CD8-positive, alpha-beta memory T cell (primary cell): ENCODE data around the gene RARA. TPM values are rescaled to one million over a fixed set of nuclear protein-coding genes. Genes with fewer than 3 reads are reported as not detected.
A peak's percentile ranks its signal among the peaks of the same experiment; 100 is the strongest.
"Not testable (repeated sequence)": the region's sequence is repeated elsewhere in the genome, so short reads cannot be mapped to it uniquely, and the experiment has no call there.

Source experiments
- CTCF ChIA-PET: fragments of 350-600 bp; sonication (Branson Sonifier 250); formaldehyde crosslinking; loops from one replicate; lab custom pipeline; 2021; ENCODE audit warnings: antibody characterized with exemption; lab: Charles Lee
- POLR2A ChIA-PET: fragments of 350-600 bp; sonication (Branson Sonifier 250); formaldehyde crosslinking; loops from one replicate; lab custom pipeline; 2021; ENCODE audit warnings: antibody characterized with exemption; lab: Charles Lee
- DNase-seq, 5 donors: peaks; one replicate each; pipeline versions ENCODE4 v3.0.0 to v3.0.0-alpha.2; 2020 to 2022; ENCODE audit warnings: mixed read lengths in 1 of 5
- H3K27ac ChIP-seq: one replicate; pipeline ENCODE4 v1.7.0; 2013; ENCODE audit warnings: low read depth, mild to moderate bottlenecking, low read length, moderate library complexity
- H3K27me3 ChIP-seq: 2 replicates; pipeline ENCODE4 v1.7.0; 2013; ENCODE audit warnings: low read length, mild to moderate bottlenecking; ENCODE audit not compliant: insufficient read depth, poor library complexity, severe bottlenecking
- H3K36me3 ChIP-seq: 2 replicates; pipeline ENCODE4 v1.7.0; 2013; ENCODE audit warnings: mild to moderate bottlenecking, low read length, moderate library complexity; ENCODE audit not compliant: insufficient read depth
- H3K4me1 ChIP-seq: 2 replicates; pipeline ENCODE4 v1.7.0; 2013; ENCODE audit warnings: mild to moderate bottlenecking, low read length, moderate library complexity; ENCODE audit not compliant: insufficient read depth
- H3K4me3 ChIP-seq: 2 replicates; pipeline ENCODE4 v1.7.0; 2013; ENCODE audit warnings: mild to moderate bottlenecking, low read length
- H3K9me3 ChIP-seq: 2 replicates; pipeline ENCODE4 v1.7.0; 2013; ENCODE audit warnings: mild to moderate bottlenecking, low read length
- H3K27ac Mint-ChIP-seq, 8 donors: one replicate each; pipeline ENCODE4 v1.8.0; 2020 to 2021; ENCODE audit warnings: mixed read lengths in 8 of 8, mild to moderate bottlenecking in 6 of 8, inconsistent platforms in 3 of 8, moderate library complexity in 3 of 8
- H3K27me3 Mint-ChIP-seq, 2 donors: one replicate each; pipeline ENCODE4 v1.8.0; 2020 to 2021; ENCODE audit warnings: mixed read lengths in 2 of 2, mild to moderate bottlenecking in 1 of 2, moderate library complexity in 1 of 2
- H3K36me3 Mint-ChIP-seq, 3 donors: one replicate each; pipeline ENCODE4 v1.8.0; 2020 to 2021; ENCODE audit warnings: mixed read lengths in 3 of 3, inconsistent platforms in 1 of 3, mild to moderate bottlenecking in 1 of 3
- H3K4me1 Mint-ChIP-seq, 3 donors: one replicate each; pipeline ENCODE4 v1.8.0; 2020 to 2021; ENCODE audit warnings: mixed read lengths in 3 of 3, inconsistent platforms in 1 of 3, mild to moderate bottlenecking in 1 of 3
- H3K4me3 Mint-ChIP-seq, 7 donors: one replicate each; pipeline ENCODE4 v1.8.0; 2020 to 2021; ENCODE audit warnings: mixed read lengths in 7 of 7, mild to moderate bottlenecking in 6 of 7, moderate library complexity in 4 of 7, inconsistent platforms in 2 of 7
- H3K9me3 Mint-ChIP-seq, 5 donors: one replicate each; pipeline ENCODE4 v1.8.0; 2020 to 2022; ENCODE audit warnings: mixed read lengths in 5 of 5, mild to moderate bottlenecking in 3 of 5, moderate library complexity in 2 of 5, inconsistent platforms in 1 of 5
- polyA plus RNA-seq: library from polyadenylated mRNA; unstranded; fragments of 300-500 nt; fragmentation: Illumina TruSeq; gene quantifications from one replicate; pipeline ENCODE4 v1.2.3, GENCODE V29; 2021
- total RNA-seq, 2 experiments: library from RNA; stranded (reverse); gene quantifications; one replicate each; pipeline ENCODE4 v1.2.3, GENCODE V29; 2021

The RARA gene
- total and polyA plus RNA-seq, 3 experiments from 2014 or later, result 14.0 to 37.8 (median 37.4) TPM

DNA sequence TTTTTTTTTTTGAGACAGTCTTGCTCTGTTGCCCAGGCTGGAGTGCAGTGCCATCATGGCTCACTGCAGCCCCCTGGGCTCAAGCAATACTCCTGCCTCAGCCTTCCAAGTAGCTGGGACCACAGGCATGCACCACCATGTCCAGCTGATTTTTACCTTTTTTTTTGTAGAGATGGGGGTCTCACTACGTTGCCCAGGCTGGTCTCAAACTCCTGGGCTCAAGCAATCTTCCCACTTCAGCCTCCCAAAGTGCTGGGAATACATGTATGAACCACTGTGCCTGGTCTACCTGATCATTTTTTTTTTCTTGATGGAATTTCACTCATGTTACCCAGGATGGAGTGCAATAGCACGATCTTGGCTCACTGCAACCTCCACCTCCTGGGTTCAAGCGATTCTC, 77.6 kb downstream of the RARA start:
- H3K4me1 Mint-ChIP-seq, H3K36me3 ChIP-seq, H3K4me3 Mint-ChIP-seq, H3K9me3 ChIP-seq, H3K27me3 ChIP-seq, H3K4me3 ChIP-seq, H3K27ac Mint-ChIP-seq, H3K4me1 ChIP-seq, H3K9me3 Mint-ChIP-seq, H3K36me3 Mint-ChIP-seq, DNase-seq, H3K27ac ChIP-seq, CTCF ChIA-PET, POLR2A ChIA-PET, H3K27me3 Mint-ChIP-seq: not testable (repeated sequence)

DNA sequence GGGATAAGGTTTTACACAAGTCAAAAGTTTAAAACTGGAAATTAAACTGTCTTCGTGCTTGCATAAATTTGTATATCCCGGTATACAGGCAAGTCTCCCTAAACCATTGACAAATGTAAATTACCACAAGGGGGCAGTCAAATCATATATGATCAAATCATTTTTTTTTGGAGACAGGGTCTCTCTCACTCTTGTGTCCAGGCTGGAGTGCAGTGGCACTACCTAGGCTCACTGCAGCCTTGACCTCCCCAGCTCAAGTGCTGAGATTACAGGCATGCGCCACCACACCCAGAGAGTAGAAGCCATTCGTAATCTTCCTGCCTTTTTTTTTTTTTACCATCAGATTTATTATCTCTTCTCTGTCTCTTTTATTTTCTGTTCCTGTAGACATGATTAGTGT, 90.2 kb downstream of the RARA start:
- Mint-ChIP-seq H3K9me3 (no peaks in the 10 kb centered on the region), H3K4me3 (no peak overlapping the region), H3K4me1 (peaks cover 5 to 34% (median 26%) of the 10 kb centered on the region in 3 donors), H3K27me3 (no peaks in the 10 kb centered on the region), H3K27ac (peak overlapping the region in 4 of 8 donors; percentile 61 to 82 (median 78)), H3K36me3 (no peaks in the 10 kb centered on the region)
- Histone ChIP-seq H3K36me3 (no peaks in the 10 kb centered on the region), H3K9me3 (no peaks in the 10 kb centered on the region), H3K4me1 (peaks cover 11% of the 10 kb centered on the region), H3K27me3 (no peaks in the 10 kb centered on the region), H3K27ac (no peak overlapping the region), H3K4me3 (no peak overlapping the region)
- ChIA-PET CTCF (interaction anchor here (0.7 to 6.4 kb wide), 7 partner anchors 10 to 161 kb away, joined by 3 to 49 read pairs (median 5); no protein-coding TSS in a partner anchor), POLR2A (interaction anchor here (0.7 kb wide), 2 partner anchors 18 to 54 kb away, joined by 4 read pairs; partner anchors contain the start of gene TOP2A)
- DNase-seq, result peak in 2 of 5 donors; percentile 26 to 58

DNA sequence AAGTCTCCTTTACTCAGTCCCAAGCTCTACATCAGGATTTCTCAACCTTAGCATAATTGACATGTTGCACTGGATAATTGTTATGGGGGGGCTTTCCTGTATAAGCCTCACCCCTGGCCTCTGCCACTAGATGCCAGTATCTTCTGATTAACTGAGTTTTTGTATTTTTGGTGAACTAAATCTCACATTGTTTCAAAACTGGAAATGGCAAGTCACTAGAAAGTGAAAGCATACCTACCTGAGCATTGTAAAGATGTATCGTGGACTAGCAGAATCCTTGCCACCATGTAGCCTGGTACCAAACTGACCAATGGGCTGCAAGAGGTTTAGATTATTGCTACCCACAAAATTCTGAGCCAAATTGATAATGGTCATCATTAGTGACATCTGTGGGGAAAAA, 93.7 kb downstream of the RARA start:
- DNase-seq, result no peak
- Histone ChIP-seq H3K27ac (no peak overlapping the region), H3K9me3 (no peaks in the 10 kb centered on the region), H3K27me3 (no peaks in the 10 kb centered on the region), H3K4me1 (peaks cover 11% of the 10 kb centered on the region), H3K36me3 (no peaks in the 10 kb centered on the region), H3K4me3 (peak overlapping the region; percentile 8)
- Mint-ChIP-seq H3K9me3 (no peaks in the 10 kb centered on the region), H3K4me1 (peaks cover 5 to 35% (median 27%) of the 10 kb centered on the region in 3 donors), H3K4me3 (peak overlapping the region; percentile 2 to 76 (median 64)), H3K27ac (peak overlapping the region in 6 of 8 donors; percentile 3 to 86 (median 70)), H3K27me3 (no peaks in the 10 kb centered on the region), H3K36me3 (no peaks in the 10 kb centered on the region)
- ChIA-PET POLR2A (no interaction called here), CTCF (interaction anchor here (1.5 to 6.4 kb wide), 2 partner anchors 131 to 157 kb away, joined by 3 to 49 read pairs; no protein-coding TSS in a partner anchor)

DNA sequence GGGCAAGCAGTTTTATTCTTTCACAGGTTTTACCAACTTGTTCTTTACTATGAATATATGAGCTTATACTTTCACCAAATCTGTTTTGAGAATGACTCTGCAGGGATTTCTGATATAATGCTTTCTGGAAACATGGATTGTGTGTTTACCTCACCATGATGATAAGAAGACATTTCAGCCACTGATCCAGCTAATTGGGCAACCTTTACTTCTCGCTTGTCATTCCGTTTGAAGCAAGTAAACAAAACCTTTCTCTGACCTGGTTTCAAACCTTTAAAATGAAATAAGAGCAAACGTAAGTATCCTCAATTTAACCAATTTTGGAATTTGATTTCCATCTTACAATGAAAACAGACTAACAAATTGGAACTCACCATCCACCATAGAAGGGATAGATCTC, 95.0 kb downstream of the RARA start:
- Mint-ChIP-seq H3K27ac (peak overlapping the region in 4 of 8 donors; percentile 29 to 66 (median 56)), H3K9me3 (no peaks in the 10 kb centered on the region), H3K4me1 (peaks cover 5 to 35% (median 27%) of the 10 kb centered on the region in 3 donors), H3K27me3 (no peaks in the 10 kb centered on the region), H3K4me3 (no peak overlapping the region), H3K36me3 (no peaks in the 10 kb centered on the region)
- no peak overlapping the region for H3K27ac ChIP-seq
- no peaks in the 10 kb centered on the region for H3K27me3 ChIP-seq
- ChIA-PET CTCF (interaction anchor here (0.9 to 6.4 kb wide), 4 partner anchors 11 to 156 kb away, joined by 3 to 49 read pairs (median 3); no protein-coding TSS in a partner anchor), POLR2A (no interaction called here)
- no peak for DNase-seq
- H3K4me1 ChIP-seq, result peaks cover 11% of the 10 kb centered on the region
- H3K9me3 ChIP-seq, result no peaks in the 10 kb centered on the region
- H3K4me3 ChIP-seq, result no peak overlapping the region
- H3K36me3 ChIP-seq, result no peaks in the 10 kb centered on the region

Other genes with a start within 250 kb of the RARA start
- gene THRA, start 246.2 kb upstream of the RARA start, total RNA-seq, result 10 to 100 TPM; 12.6 to 13.2 TPM
- gene THRA, start 246.2 kb upstream of the RARA start, polyA plus RNA-seq, result 17.0 TPM
- 10 to 100 TPM; 10.0 to 10.2 TPM for gene NR1D1, start 208.6 kb upstream of the RARA start, total RNA-seq
- 10.4 TPM for gene NR1D1, start 208.6 kb upstream of the RARA start, polyA plus RNA-seq
- 10 to 100 TPM; 88.6 to 91.5 TPM for gene MSL1, start 187.2 kb upstream of the RARA start, total RNA-seq
- gene MSL1, start 187.2 kb upstream of the RARA start, polyA plus RNA-seq, result 13.5 TPM
- 100 to 1,000 TPM; 100 to 101 TPM for gene CASC3, start 168.6 kb upstream of the RARA start, total RNA-seq
- gene CASC3, start 168.6 kb upstream of the RARA start, polyA plus RNA-seq, result 47.4 TPM
- gene RAPGEFL1, start 131.7 kb upstream of the RARA start, total RNA-seq, result 1 to 10 TPM; 5.7 to 6.3 TPM
- 0.32 TPM for gene RAPGEFL1, start 131.7 kb upstream of the RARA start, polyA plus RNA-seq
- gene WIPF2, start 89.9 kb upstream of the RARA start, total RNA-seq, result 10 to 100 TPM; 24.5 to 24.7 TPM
- gene WIPF2, start 89.9 kb upstream of the RARA start, polyA plus RNA-seq, result 14.6 TPM
- 100 to 1,000 TPM; 107 to 110 TPM for gene CDC6, start 21.3 kb upstream of the RARA start, total RNA-seq
- 0.49 TPM for gene CDC6, start 21.3 kb upstream of the RARA start, polyA plus RNA-seq
- gene GJD3, start 55.6 kb downstream of the RARA start, total RNA-seq, result under 1 TPM in 1 of 2 experiments, not detected in 1; 0.24 TPM
- 0.40 TPM for gene GJD3, start 55.6 kb downstream of the RARA start, polyA plus RNA-seq
- gene TOP2A, start 108.7 kb downstream of the RARA start, total RNA-seq, result 100 to 1,000 TPM; 138 to 143 TPM
- gene TOP2A, start 108.7 kb downstream of the RARA start, polyA plus RNA-seq, result 0.86 TPM
- gene IGFBP4, start 134.3 kb downstream of the RARA start, total RNA-seq, result 1 to 10 TPM; 3.0 to 3.2 TPM
- 21.4 TPM for gene IGFBP4, start 134.3 kb downstream of the RARA start, polyA plus RNA-seq
- gene TNS4, start 192.4 kb downstream of the RARA start, total RNA-seq, result 1 to 10 TPM; 3.1 TPM
- 0.41 TPM for gene TNS4, start 192.4 kb downstream of the RARA start, polyA plus RNA-seq